ENCODE data around the gene IFTAP.
A peak's percentile ranks its signal among the peaks of the same experiment; 100 is the strongest.

Gene IFTAP

GRCh38 chr11:36622431-36623136 is 28.3 kb downstream of the IFTAP start:
- no peaks in the 10 kb centered on the region for H3K36me3 ChIP-seq (ENCODE audit: low read depth)
- peak; percentile 74 for TF ChIP-seq CTCF (IDR thresholded peaks at IDR 0.05; ENCODE audit: poor library complexity, severe bottlenecking)
- no peaks in the 10 kb centered on the region for H3K4me1 ChIP-seq (ENCODE audit: insufficient read depth, poor library complexity, severe bottlenecking)
- no peaks in the 10 kb centered on the region for H3K27me3 ChIP-seq (ENCODE audit: insufficient read depth, poor library complexity, severe bottlenecking)
- no peak overlapping the region for H3K4me3 ChIP-seq (ENCODE audit: severe bottlenecking)
- DNase-seq (ENCODE audit: low spot score): no peak
- no peaks in the 10 kb centered on the region for H3K9me3 ChIP-seq (ENCODE audit: severe bottlenecking)
- no peak overlapping the region for H3K27ac ChIP-seq (ENCODE audit: poor library complexity, severe bottlenecking)
- ATAC-seq (ENCODE audit: low read depth): peak; percentile 82

- DNase-seq (ENCODE audit: low spot score): no peak
- no peaks in the 10 kb centered on the region for H3K36me3 ChIP-seq (ENCODE audit: low read depth)
- no peak for TF ChIP-seq CTCF (IDR thresholded peaks at IDR 0.05; ENCODE audit: poor library complexity, severe bottlenecking)
- ATAC-seq (ENCODE audit: low read depth): no peak
- no peak overlapping the region for H3K4me3 ChIP-seq (ENCODE audit: severe bottlenecking)
- no peaks in the 10 kb centered on the region for H3K4me1 ChIP-seq (ENCODE audit: insufficient read depth, poor library complexity, severe bottlenecking)
- no peaks in the 10 kb centered on the region for H3K27me3 ChIP-seq (ENCODE audit: insufficient read depth, poor library complexity, severe bottlenecking)
- no peaks in the 10 kb centered on the region for H3K9me3 ChIP-seq (ENCODE audit: severe bottlenecking)
- no peak overlapping the region for H3K27ac ChIP-seq (ENCODE audit: poor library complexity, severe bottlenecking)
Observed at GRCh38 chr11:36623494-36623893, 29.2 kb downstream of the IFTAP start.

GRCh38 chr11:36627006-36627405 is 32.7 kb downstream of the IFTAP start:
- H3K27me3 ChIP-seq (ENCODE audit: insufficient read depth, poor library complexity, severe bottlenecking): no peaks in the 10 kb centered on the region
- no peak for ATAC-seq (ENCODE audit: low read depth)
- no peak for DNase-seq (ENCODE audit: low spot score)
- H3K4me3 ChIP-seq (ENCODE audit: severe bottlenecking): no peak overlapping the region
- no peak for TF ChIP-seq CTCF (IDR thresholded peaks at IDR 0.05; ENCODE audit: poor library complexity, severe bottlenecking)
- no peaks in the 10 kb centered on the region for H3K4me1 ChIP-seq (ENCODE audit: insufficient read depth, poor library complexity, severe bottlenecking)
- no peak overlapping the region for H3K27ac ChIP-seq (ENCODE audit: poor library complexity, severe bottlenecking)
- H3K9me3 ChIP-seq (ENCODE audit: severe bottlenecking): no peaks in the 10 kb centered on the region
- H3K36me3 ChIP-seq (ENCODE audit: low read depth): no peaks in the 10 kb centered on the region

- no peaks in the 10 kb centered on the region for H3K27me3 ChIP-seq (ENCODE audit: insufficient read depth, poor library complexity, severe bottlenecking)
- no peak overlapping the region for H3K27ac ChIP-seq (ENCODE audit: poor library complexity, severe bottlenecking)
- H3K36me3 ChIP-seq (ENCODE audit: low read depth): no peaks in the 10 kb centered on the region
- no peaks in the 10 kb centered on the region for H3K9me3 ChIP-seq (ENCODE audit: severe bottlenecking)
- H3K4me3 ChIP-seq (ENCODE audit: severe bottlenecking): no peak overlapping the region
- ATAC-seq (ENCODE audit: low read depth) (no peak), DNase-seq (ENCODE audit: low spot score) (no peak)
- TF ChIP-seq CTCF (IDR thresholded peaks at IDR 0.05; ENCODE audit: poor library complexity, severe bottlenecking): no peak
- no peaks in the 10 kb centered on the region for H3K4me1 ChIP-seq (ENCODE audit: insufficient read depth, poor library complexity, severe bottlenecking)
Observed at GRCh38 chr11:36627471-36627870, 33.2 kb downstream of the IFTAP start.

- ATAC-seq (ENCODE audit: low read depth) (no peak), DNase-seq (ENCODE audit: low spot score) (no peak)
- Histone ChIP-seq H3K27me3 (ENCODE audit: insufficient read depth, poor library complexity, severe bottlenecking) (no peaks in the 10 kb centered on the region), H3K4me3 (ENCODE audit: severe bottlenecking) (no peak overlapping the region), H3K9me3 (ENCODE audit: severe bottlenecking) (no peaks in the 10 kb centered on the region), H3K36me3 (ENCODE audit: low read depth) (no peaks in the 10 kb centered on the region), H3K4me1 (ENCODE audit: insufficient read depth, poor library complexity, severe bottlenecking) (no peaks in the 10 kb centered on the region), H3K27ac (ENCODE audit: poor library complexity, severe bottlenecking) (no peak overlapping the region)
- no peak for TF ChIP-seq CTCF (IDR thresholded peaks at IDR 0.05; ENCODE audit: poor library complexity, severe bottlenecking)
Observed at GRCh38 chr11:36628141-36628540, 33.8 kb downstream of the IFTAP start.
